GDM1 (cell line): ENCODE data around the gene KLF3.

Source experiments
- DNase-seq: peaks from one replicate; lab custom pipeline; 2025; lab: John Stamatoyannopoulos, UW

KLF3 gene

DNA sequence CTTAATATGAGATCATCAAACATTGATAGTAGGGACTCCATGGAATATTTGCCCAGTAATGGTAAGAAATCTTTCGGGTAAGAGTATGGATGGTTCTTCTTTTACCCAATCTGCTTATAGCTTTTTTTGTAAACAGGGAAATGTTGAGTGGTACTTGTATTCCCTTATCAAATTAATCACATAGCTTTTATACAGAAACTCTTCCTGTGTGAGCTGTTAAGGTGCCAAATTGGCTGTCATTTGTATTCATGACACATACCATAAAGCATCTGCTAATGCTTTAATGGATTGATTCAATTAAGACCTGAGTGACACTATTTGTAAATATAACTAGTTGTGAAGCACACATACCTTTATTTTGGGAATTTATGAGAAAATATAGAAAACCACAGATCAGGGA, 34.2 kb downstream of the KLF3 start:
- DNase-seq, result no peak

DNA sequence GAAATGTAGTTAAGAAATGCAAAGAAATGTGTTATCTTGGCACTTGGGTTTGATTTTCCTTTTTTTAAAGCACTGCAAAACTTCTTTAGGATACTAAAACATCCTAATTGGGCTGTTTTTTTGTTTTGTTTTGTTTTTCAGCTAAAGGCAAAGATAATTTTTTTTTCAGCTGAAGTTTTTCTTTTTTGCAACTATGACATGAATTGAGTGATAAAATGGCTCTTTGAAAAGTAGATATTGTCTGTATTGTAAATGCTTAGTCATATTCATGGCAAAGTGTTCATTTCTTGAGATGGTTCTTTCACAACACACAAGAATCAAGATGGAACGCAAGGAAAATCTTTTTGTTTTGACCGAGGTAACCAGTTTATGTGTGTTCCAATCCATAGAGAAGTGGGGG, 35.1 kb downstream of the KLF3 start:
- DNase-seq, result no peak

DNA sequence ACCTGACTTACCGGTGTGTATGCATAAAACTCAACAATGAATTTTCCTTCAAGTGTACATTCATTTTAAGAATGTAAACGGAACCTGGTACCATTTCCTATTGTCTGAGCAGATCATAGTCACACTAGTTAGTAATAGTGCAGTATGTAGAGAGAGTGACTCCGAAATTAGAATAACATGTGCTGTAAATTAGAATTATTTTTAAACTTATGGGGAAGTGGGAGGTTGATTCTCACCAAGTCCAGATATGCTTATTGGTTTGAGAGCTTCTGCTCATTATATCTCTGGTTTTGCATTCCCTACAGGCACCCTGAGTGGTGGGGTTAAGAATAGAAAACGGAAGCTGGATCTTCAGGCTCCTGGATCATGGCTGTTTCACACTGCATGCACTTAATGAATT, 39.6 kb downstream of the KLF3 start:
- DNase-seq, result no peak

DNA sequence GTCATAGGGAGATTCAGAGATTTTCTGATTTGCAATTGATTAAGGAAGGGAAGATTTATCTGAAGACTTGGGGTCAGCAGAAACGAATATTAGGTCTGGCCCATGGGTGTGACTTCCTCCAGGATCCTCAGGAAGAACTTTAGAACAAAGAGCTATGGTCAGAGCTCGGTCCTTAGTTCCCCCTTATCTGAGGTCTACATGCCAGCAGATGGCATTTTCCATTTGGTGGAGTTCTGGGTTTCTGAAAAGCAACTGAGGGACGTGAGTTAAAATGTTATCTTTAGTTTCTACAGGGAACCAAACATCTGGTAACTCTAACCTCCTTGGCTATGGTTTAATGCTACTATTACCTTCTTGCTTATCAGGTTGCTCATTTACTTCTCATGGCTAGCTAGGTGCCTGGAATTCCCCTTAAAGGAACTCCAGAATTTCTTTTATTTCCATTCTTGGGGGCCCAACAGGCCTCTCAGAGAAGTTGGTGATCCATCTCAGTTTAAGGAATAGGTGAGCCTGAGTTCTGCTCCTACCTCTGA, 40.7 kb downstream of the KLF3 start:
- DNase-seq, result no peak

DNA sequence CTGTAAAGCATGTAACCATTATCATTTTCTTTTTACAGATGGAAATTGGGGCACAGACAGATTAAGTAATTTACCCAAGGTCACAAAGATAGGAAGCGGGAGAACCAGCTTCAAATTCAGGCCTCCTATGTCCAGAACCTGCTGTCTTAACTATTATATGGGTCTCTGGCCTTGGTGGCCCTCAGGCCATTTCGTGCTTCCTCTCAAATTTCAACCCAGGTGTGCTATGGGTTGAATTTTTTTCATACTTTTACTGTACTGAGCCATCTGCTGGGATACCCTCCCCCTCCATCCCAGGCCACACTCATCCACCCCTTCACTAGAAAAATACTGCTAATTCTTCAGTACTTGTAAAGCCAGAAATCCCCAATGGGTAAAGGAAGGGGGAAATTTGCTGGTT, 42.3 kb downstream of the KLF3 start:
- no peak for DNase-seq

DNA sequence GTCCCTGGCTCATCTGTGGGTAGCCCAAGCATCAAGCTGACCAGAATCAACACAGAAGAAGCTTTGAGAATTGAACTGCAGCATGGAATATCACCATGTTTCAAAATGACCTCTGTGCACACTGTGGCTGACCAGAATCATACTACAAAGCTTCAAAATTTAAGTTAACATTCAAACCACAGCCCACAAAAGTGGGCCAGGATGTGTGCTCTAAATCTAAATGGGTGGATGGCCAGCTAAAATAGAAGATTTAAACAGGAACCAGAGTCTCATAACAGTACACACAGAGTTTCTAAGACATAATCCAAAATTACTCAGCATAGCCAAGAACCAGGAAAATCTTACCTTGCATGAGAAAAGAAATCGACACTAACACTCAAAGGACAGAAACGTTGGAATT, 46.1 kb downstream of the KLF3 start:
- DNase-seq, result no peak

DNA sequence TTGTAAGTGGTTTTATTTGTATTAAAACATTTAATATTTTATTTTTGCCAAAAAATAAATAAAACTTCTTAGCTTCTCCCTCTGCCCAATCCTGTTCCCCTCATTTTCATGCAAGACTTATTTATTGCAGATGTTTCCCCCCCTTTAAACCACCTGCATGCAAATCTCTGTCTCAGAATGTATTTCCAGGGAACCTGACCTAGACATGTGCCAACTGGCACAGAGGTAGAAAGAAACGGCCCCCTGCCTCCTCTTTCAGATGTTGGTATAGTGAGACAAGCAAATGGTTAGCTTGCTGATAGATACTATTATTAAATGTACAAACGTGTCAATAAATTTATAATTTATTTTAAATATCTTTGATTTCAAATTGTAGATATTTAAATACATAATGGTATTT, 47.1 kb downstream of the KLF3 start:
- DNase-seq, result no peak

DNA sequence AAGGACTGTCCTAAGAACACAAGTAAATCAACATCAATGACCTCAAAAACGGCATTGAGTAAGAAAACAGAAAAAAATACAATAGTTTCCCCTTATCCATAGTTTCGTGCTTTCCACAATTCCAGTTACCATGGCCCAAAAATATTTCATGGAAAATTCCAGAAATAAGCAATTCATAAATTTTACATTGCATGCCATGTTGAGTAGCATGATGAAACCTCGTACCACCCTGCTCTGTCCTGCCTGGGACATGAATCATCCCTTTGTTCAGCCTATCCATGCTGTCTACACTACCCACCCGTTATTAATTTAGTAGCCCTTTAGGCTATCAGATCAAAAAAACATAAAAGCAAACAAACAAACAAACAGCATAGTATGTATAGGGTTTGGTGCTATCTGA, 51.1 kb downstream of the KLF3 start:
- no peak for DNase-seq

DNA sequence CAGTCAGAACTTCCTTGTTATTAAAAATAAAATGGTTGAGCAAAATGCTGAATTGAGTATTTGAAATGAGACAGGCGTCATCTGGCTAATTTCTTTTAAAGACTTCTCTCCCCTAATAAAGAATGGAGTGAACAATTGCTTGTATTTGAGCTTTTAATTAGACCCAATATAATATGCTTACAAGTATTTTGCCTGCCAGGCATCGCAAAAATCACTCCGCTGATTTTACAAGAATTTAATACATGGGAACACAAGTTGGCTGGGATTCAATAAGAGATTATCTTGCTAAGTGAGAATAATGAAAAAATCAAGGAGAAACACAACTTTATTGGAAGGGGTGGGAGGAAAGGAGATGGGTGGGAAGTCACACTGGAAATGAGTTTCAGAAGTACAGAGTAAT, 52.3 kb downstream of the KLF3 start:
- no peak for DNase-seq

DNA sequence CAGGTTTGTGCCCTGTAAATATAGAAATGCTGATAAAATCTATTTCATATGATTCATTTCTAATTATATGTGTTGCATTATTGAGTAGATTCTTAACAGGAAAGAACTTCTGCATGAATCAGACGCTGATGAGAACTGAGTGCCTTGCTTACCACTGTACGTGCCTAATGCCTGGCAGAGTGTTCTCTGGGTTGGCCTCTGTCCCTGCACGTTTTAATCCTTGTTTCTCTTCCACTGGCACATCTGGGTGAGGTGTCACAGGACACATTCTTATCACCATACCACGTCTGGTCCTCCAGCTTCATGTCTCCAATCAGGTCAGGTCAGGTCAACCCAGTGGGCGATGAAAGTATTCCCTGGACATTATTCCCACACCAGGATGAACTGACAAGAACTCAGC, 53.6 kb downstream of the KLF3 start:
- DNase-seq, result no peak

DNA sequence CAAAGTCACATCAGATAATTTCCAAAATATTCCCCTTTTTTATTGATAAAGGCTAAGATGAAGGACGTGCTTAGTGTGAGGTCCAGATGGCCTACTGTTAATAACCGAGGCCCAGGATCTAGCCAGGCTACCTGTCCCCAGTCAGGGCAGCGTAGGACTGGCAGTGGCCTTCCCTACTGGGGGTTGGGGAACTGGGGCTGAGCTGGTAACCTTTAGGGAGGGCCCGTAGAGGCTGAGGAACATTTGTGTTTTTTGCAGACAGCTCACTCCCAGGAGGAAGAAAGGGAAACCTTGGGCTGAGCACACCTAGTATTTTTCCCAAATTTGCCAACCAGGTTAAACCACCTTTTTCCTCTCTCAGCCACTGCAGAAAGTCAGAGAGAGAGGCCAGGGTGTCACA, 59.1 kb downstream of the KLF3 start:
- no peak for DNase-seq

DNA sequence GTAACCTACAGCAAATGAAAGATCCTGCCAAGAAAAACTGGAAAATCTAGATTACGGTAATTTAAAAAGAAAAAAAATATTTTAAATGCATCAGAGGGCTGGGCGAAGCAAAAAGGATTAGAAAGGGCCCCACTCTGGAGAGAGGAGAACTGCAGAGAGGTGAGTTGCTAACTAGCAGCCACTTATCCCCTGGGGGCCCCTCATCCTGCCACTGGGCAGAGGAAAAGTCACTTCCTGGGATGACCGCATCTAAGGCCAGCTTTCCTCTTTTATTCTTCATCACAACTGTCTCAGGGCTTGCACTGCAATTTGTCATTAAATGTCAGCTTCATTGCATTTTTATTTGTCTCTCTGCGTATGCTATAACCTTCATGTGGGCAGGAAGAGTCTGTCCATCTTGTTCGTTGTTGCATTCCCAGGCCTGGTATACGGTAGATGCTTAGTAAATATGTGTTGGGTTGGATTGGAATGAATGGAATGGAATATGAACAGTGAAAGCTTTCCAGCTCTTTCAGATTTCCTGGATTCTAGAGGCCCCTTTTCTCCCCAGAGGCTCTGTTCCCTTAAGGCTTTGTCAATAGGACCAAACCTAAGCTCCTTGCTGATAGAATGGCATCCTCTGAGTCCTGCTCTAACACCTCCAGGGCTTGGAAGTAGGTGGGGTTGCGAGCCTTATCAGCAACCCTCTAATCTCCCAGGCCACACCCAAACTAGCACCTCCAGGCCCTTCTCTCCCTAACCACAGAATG, 59.9 kb downstream of the KLF3 start:
- no peak for DNase-seq

DNA sequence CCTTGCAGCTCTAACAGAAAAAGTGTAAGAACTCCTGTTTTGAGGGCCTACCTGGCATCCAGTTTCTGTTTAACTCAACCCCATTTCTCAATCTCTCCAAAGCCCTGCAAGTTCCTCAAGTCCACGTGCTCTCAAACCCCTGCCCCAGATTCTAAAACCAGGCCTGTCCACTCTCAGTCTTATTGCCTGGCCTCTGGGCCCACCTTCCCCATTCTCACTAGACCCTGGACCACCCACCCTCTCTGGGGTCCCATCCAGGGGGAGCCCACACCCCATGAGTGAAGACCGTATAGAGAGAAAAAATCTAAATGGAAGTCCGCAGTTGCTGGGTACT, 60.4 kb downstream of the KLF3 start:
- DNase-seq, result no peak

DNA sequence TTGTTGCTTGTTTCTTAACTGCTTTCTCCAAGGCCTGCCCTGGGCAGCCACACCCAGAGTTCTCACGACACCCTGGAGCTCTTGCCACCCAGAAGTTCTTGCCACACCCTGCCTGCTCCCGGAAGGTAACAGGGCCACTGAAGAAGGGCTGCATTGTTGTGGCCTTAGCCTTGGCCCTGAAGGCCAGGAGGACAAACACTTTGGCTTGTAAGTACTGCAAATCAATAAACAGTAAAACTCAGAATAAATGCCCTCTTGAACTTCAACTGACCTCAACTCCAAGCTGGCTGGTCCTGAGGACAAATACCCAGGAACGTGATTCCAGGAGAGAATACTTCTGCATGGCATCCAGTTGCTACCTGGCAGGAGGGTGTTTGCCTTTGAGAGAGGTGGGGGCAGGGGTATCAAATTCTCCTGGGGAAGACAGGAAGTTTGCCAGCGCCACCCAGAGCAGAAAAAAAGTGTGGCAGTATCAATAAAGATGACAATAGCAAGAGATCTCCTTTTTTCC, 64.7 kb downstream of the KLF3 start:
- DNase-seq, result no peak

DNA sequence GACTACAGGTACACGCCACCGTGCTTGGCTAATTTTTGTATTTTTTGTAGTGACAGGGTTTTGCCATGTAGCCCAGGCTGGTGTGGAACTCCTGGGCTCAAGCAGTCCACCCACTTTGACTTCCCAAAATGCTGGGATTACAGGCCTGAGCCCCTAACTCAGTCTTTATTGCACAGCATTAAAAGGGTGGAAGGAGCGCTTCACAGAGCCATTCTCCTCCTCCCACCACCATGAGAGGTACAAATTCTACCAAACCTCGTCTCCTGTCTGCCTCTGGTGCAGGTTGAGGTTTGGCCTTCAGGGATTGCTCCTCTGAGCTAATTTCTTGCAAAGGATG, 66.5 kb downstream of the KLF3 start:
- DNase-seq, result no peak

DNA sequence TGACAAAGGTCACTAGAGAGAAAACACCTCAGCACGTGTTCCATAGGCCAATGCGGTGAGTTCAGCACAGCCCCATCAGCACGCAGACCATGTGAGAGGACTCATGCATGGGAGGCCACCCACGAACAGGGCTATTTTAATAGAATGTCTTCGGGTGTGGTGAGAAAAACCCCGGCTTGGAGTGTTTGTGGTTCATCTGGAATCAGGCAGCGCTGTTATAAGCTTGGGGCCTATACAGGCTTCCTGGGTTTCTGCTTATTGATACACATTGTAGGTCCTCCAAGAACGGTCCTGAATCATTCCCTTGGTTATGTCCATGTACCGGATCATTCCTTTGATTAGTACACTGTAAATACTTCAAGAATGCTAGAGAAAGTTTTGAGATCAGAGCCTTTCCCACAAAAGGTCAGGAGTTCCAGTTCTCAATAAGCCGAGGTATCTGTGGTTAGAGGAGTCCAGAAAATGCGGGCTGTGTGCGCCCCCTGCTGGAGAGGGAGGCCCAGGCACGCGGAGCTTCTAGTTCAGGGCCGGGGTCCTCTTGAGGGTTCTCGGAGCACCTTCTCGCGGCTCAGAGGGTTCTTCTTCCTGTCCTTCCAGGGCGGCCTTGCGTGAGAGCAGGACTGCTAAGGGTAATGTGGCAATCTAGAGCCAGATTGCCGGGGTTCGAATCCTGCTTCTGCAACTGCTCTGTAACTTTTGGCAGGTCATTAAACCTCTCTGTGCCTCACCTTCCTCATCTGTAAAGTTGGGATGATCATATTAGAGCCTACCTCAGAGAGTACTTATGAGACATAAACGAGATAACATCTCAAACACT, 67.0 kb downstream of the KLF3 start:
- DNase-seq, result peak; percentile 61

DNA sequence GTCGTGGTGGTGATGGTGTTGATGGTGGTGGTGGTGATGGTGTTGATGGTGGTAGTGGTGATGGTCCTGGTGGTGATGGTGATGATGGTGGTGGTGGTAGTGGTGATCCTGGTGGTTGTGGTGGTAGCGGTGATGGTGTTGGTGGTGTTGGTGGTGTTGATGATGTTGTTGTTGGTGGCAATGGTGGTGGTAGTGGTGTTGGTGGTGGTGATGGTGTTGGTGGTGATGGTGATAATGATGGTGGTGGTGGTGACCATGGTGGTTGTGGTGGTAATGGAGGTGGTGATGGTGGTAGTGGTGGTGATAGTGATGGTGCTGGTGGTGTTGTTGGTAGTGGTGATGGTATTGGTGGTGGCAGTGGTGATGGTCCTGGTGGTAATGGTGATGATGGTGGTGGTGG, 69.7 kb downstream of the KLF3 start:
- DNase-seq, result no peak

DNA sequence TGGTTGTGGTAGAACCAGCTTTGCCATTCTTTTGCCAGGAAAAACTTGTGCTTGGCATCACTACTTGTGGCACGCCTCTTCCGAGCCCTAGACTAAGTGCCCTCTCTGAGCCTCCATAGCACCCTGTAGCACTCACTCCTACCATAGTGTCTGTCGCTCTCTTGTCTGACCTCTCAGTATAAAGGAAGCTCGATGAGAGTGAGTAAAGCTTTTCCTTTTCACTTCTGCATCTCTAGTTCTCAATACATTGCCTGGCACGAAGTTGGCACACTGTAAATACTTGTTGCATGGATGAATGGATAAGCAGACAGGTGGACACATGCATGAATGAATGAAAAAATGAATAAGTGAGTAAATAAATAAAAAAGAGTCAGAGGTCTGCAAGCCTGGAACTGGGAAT, 70.4 kb downstream of the KLF3 start:
- no peak for DNase-seq

DNA sequence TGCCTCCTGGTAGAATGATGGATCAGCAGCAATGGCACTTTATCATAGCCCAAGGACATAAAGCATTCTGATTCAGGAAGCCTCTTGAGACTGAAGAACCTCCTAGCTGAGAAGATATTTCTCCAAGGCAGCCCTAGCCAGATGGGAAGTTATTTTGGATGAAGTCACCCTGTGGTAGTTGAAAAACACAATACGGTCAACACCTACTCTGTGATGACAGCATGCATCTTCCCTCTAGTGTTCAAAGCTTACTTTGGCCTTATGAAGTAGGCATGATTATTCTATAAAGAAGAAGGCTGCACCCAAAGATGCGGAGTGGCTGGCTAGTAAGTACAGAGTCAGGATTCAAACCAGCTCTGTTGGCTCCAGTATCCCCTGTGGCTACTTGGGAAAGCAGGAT, 70.9 kb downstream of the KLF3 start:
- no peak for DNase-seq

DNA sequence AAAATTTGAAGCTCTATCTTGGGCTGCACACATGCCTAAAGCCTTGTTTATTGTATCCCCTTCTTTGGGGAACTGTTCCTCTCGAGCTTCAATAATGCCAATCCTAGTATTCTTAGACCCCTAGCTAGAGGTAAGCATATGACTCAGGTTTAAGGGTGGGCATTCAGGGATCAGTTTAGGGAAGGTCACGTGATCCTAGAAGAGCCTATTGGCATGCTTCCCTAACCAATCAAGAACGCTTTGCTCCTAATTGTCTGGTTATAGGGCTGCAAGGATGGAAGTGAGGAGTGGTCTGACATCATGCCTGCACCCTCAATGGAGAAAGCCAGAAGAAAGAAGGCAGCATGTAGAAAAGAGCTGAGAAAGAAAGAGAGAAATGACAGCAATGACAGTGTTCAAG, 71.9 kb downstream of the KLF3 start:
- DNase-seq, result no peak

DNA sequence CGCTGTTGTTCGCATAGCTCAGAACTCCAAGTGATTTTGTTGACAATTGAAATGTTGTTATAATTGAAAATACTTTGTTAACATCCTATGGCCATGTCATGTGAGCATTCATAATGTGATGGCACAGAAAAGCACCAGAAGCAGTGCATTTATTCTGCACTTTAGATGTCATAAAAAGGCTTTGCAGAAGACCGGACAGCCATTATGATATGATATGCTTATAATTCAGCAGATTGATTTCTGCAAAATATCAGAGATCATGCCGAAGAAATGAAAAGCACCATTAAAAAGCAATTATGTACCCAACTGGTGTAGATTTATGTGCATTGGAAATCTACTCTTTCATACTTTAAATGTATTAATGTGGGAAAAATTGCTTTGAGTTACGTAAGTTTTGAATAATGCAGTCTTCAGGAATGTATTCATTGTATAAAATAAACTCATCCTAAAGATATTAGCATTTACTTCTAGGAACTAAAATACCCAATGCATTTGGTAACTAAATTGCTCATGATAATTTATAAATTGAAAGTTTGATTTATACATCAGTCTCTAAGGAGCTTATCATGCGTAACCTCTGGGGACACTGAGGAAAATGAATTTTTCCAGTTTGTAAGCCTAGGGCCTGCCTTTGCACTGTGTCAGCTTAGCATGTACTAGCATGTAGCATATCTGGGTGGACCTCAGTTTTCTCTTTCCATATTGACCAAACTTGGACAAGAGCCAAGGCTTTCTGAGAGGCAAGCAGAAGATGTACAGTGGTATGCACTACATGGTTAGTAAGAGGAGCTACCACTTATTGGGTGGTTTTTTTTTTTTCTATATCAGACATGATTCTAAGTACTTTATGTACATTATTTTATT, 75.2 kb downstream of the KLF3 start:
- no peak for DNase-seq

DNA sequence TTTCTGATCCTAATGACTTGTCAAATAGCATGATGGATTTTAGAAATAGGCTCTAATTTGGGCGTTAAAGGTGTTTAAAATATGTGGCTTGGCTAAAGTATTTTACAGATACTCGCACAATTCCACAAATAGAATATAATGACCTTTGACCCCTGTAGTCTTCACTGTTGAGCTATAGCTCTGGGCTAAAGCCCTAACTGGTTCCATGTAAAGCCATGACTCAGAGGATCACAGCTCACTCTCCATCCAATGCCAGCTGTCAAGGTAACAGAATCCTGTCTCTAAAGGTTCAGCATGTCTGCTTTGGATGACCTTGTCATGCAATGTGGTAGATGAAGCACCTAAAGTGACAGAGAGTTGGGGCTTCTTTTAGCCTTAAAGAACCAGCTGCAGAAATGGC, 76.3 kb downstream of the KLF3 start:
- no peak for DNase-seq

DNA sequence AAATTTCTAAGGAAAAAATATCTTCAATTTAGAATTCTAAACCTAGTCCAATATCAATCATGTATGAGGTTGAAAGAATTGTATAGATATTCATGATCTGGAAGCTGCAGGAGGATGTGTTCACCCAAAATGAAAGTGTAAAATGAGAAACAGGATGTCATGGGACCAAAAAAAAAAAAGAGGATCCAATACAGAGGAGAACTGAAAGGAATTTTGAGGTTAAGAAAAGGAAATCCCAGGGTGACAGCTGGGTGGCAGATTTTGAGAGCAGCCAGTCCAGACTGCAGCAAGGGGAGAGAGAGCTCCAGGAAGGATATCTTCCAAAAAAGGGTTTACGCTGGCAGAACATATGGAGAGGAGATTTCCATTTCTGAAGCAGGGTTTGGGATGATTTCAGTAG, 79.9 kb downstream of the KLF3 start:
- peak; percentile 25 for DNase-seq
